K562 (cell line): ENCODE data around the gene NHS. TPM values are rescaled to one million over a fixed set of nuclear protein-coding genes. Genes with fewer than 3 reads are reported as not detected.

Source experiments
- ATAC-seq: fragments of 200-7000 bp; cut with Tn5 transposase; 3 replicates; pipeline ENCODE4 v1.9.1; 2020; ENCODE audit warnings: moderate library complexity
- BruUV-seq: library from RNA; stranded (reverse); fragments of 400-500 nt; replicated peaks from 2 replicates; lab custom pipeline; 2021; lab: Mats Ljungman, UMichigan
- CTCF ChIA-PET: fragments of 300-600 bp; formaldehyde crosslinking; extraction: SDS; loops from one replicate; lab custom pipeline; 2021; ENCODE audit warnings: low intra/inter-chr PET ratio; lab: Yijun Ruan, JAX
- POLR2A ChIA-PET: fragments of 300-600, 350-650 bp; sonication (Branson Sonifier 250); formaldehyde crosslinking; extraction: SDS; loops from one replicate; lab custom pipeline; 2021; ENCODE audit warnings: antibody characterized with exemption, inconsistent platforms; lab: Yijun Ruan, JAX
- DNase-seq, 4 experiments: peaks; one replicate each; pipeline versions ENCODE4 v3.0.0 to v3.0.0-alpha.2; 2011 to 2018; ENCODE audit warnings: low spot score in 3 of 4, mixed read lengths in 3 of 4; ENCODE audit errors: extremely low read depth in 1 of 4
- FAIRE-seq: peaks from 2 replicates; lab custom pipeline; 2011; peaks lifted over from hg19 to GRCh38; lab: Jason Lieb, UNC
- H2AFZ ChIP-seq: 2 replicates; pipeline ENCODE4 v1.6.0; 2011; ENCODE audit warnings: low read depth, low read length, control low read depth, inconsistent platforms
- H3K27ac ChIP-seq: fragments of 200-600 bp; 3 replicates; pipeline ENCODE4 v1.8.0; 2011; ENCODE audit warnings: low read depth, mild to moderate bottlenecking, control low read depth, inconsistent platforms, low read length, moderate library complexity, mixed read lengths; ENCODE audit errors: extremely low read depth
- H3K27me3 ChIP-seq, 2 experiments: fragments of 300-600 bp in 1 of 2; 2 replicates in 1 of 2; 3 replicates in 1 of 2; pipeline versions ENCODE4 v1.6.0 to v1.8.0; 2011; ENCODE audit warnings: inconsistent platforms in 2 of 2, low read length in 2 of 2, mild to moderate bottlenecking in 1 of 2, mixed read lengths in 1 of 2, moderate library complexity in 1 of 2; ENCODE audit not compliant: control insufficient read depth in 2 of 2, insufficient read depth in 2 of 2
- H3K36me3 ChIP-seq: fragments of 300-600 bp; 3 replicates; pipeline ENCODE4 v1.8.0; 2011; ENCODE audit warnings: mild to moderate bottlenecking, low read length, inconsistent platforms; ENCODE audit not compliant: control insufficient read depth, insufficient read depth
- H3K4me1 ChIP-seq, 2 experiments: fragments of 200-600 bp in 1 of 2; replicated peaks in 1 of 2; 2 replicates in 1 of 2; 3 replicates in 1 of 2; pipeline versions ENCODE4 v1.5.1 to v1.8.0; 2011; ENCODE audit warnings: inconsistent platforms in 2 of 2, low read length in 2 of 2, mild to moderate bottlenecking in 1 of 2, mixed read lengths in 1 of 2, moderate library complexity in 1 of 2; ENCODE audit not compliant: control insufficient read depth in 2 of 2, insufficient read depth in 2 of 2
- H3K4me2 ChIP-seq: 2 replicates; pipeline ENCODE4 v1.6.1; 2011; ENCODE audit warnings: low read length, control low read depth, inconsistent platforms, mixed read lengths; ENCODE audit not compliant: insufficient read depth
- H3K4me3 ChIP-seq: fragments of 200-600 bp; sonication (generic), shearing (Covaris generic); 2 replicates; pipeline ENCODE4 v1.5.1; 2016; ENCODE audit warnings: control low read depth, inconsistent platforms
- H3K79me2 ChIP-seq: fragments of 200-600 bp; 3 replicates; pipeline ENCODE4 v1.8.0; 2011; ENCODE audit warnings: low read length, inconsistent platforms; ENCODE audit not compliant: control insufficient read depth, insufficient read depth
- H3K9ac ChIP-seq, 2 experiments: 2 replicates each; pipeline versions ENCODE4 v1.6.0 to v1.6.1; 2011; ENCODE audit warnings: low read depth in 2 of 2, low read length in 2 of 2, control low read depth in 1 of 2, inconsistent platforms in 1 of 2, mild to moderate bottlenecking in 1 of 2, mixed read lengths in 1 of 2; ENCODE audit not compliant: insufficient read depth in 1 of 2
- H3K9me1 ChIP-seq: one replicate; pipeline ENCODE4 v1.6.0; 2011; ENCODE audit warnings: inconsistent platforms, mild to moderate bottlenecking, low read length, moderate library complexity; ENCODE audit not compliant: control insufficient read depth, insufficient read depth
- H3K9me3 ChIP-seq: replicated peaks from 2 replicates; pipeline ENCODE4 v1.5.1; 2011; ENCODE audit warnings: low read depth, low read length, inconsistent platforms; ENCODE audit not compliant: control insufficient read depth, insufficient read depth
- H4K20me1 ChIP-seq: replicated peaks from 2 replicates; pipeline ENCODE4 v1.6.1; 2011; ENCODE audit warnings: low read length, inconsistent platforms, mixed read lengths; ENCODE audit not compliant: control insufficient read depth, insufficient read depth
- CCAR2 ChIP-seq: fragments of 200-400 bp; formaldehyde crosslinking; IDR thresholded peaks from 2 replicates; pipeline ENCODE4 v1.6.1; 2017; ENCODE audit warnings: mild to moderate bottlenecking, low read depth, low read length
- CREB1 ChIP-seq, 2 experiments: sonication (generic) in 1 of 2; formaldehyde crosslinking in 1 of 2; IDR thresholded peaks; 2 replicates each; pipeline versions ENCODE4 v1.6.1 to v1.8.0; 2012 to 2022; ENCODE audit warnings: inconsistent platforms in 1 of 2, mild to moderate bottlenecking in 1 of 2, missing genetic modification reagents in 1 of 2, moderate library complexity in 1 of 2
- GABPB2 ChIP-seq: fragments of 250-450 bp; sonication (Bioruptor Pico); conservative IDR thresholded peaks from 2 replicates; pipeline ENCODE4 v1.5.1; 2021; ENCODE audit warnings: mild to moderate bottlenecking
- GATA2 ChIP-seq: sonication (generic); formaldehyde crosslinking; IDR thresholded peaks from 2 replicates; pipeline ENCODE4 v1.4.0; 2020; ENCODE audit warnings: mild to moderate bottlenecking, missing genetic modification reagents
- HLTF ChIP-seq: fragments of 450-650 bp; IDR thresholded peaks from 2 replicates; pipeline ENCODE4 v1.6.1; 2016
- L3MBTL2 ChIP-seq: fragments of 450-650 bp; IDR thresholded peaks from 2 replicates; pipeline ENCODE4 v1.6.1; 2016; ENCODE audit warnings: mild to moderate bottlenecking, moderate library complexity
- MAFG ChIP-seq: fragments of 450-650 bp; conservative IDR thresholded peaks from 2 replicates; pipeline ENCODE4 v1.6.1; 2016; ENCODE audit warnings: missing genetic modification characterization, missing compliant biosample characterization
- MECOM ChIP-seq: fragments of 250-450 bp; sonication (Bioruptor Pico); IDR thresholded peaks from 2 replicates; pipeline ENCODE4 v1.8.0; 2022; ENCODE audit warnings: inconsistent platforms
- PRMT5 ChIP-seq: sonication (generic); formaldehyde crosslinking; IDR thresholded peaks from 2 replicates; pipeline ENCODE4 v1.5.0; 2020; ENCODE audit warnings: missing genetic modification reagents
- RBM14 ChIP-seq: fragments of 200-400 bp; formaldehyde crosslinking; IDR thresholded peaks from 2 replicates; pipeline ENCODE4 v1.6.1; 2018; ENCODE audit warnings: low read depth, mild to moderate bottlenecking, low read length, moderate library complexity, borderline replicate concordance; ENCODE audit not compliant: insufficient read depth
- ZFP1 ChIP-seq: fragments of 450-650 bp; formaldehyde crosslinking; IDR thresholded peaks from 2 replicates; pipeline ENCODE4 v1.4.0; 2020; ENCODE audit warnings: mild to moderate bottlenecking, mixed read lengths
- ZFP36 ChIP-seq: fragments of 150-350 bp; IDR thresholded peaks from 2 replicates; pipeline ENCODE4 v1.6.1; 2018; ENCODE audit warnings: low read length, low read depth; ENCODE audit not compliant: partially characterized antibody
- WGBS: fragments of 100-300 bp; shearing (Covaris generic); methylation state at CpG from one replicate; pipeline ENCODE4 v1.1.6; 2016; ENCODE audit warnings: low coverage, mixed read lengths; ENCODE audit not compliant: insufficient coverage; ENCODE audit errors: missing lambda C conversion rate; 5-methylcytosine and 5-hydroxymethylcytosine counted together
- in situ Hi-C: fragments of 300-500 bp; cut with MboI; formaldehyde crosslinking; loops from 4 replicates; pipeline ENCODE4 v1.15.0; 2018; ENCODE audit warnings: inconsistent platforms, mixed read lengths
- intact Hi-C: fragments of 100-400 bp; cut with micrococcal nuclease; formaldehyde crosslinking; loops from 2 replicates; pipeline ENCODE4 v1.14.2; 2022
- polyA plus RNA-seq, 8 experiments: library from polyadenylated mRNA; depleted of rRNA in 4 of 8; stranded (reverse) in 5 of 8; unstranded in 3 of 8; fragments of >200 nt; fragmentation: Nextera tagmentation in 2 of 8; fragmentation: Illumina TruSeq in 1 of 8; extraction: Ambion mirVana in 2 of 8; extraction: Trizol in 1 of 8; gene quantifications; 2 replicates each; pipeline versions ENCODE4 v1.2.1 to v1.2.3, GENCODE V29; 2011 to 2014; ENCODE audit warnings: inconsistent platforms in 1 of 8, missing spikeins in 1 of 8
- total RNA-seq, 7 experiments: library from RNA; depleted of rRNA in 6 of 7; stranded (reverse); fragments of >200 nt in 6 of 7; fragmentation: Illumina TruSeq in 2 of 7; extraction: Trizol in 2 of 7; gene quantifications; 2 replicates each; pipeline versions ENCODE4 v1.2.1 to v1.2.3, GENCODE V29; 2011 to 2021; ENCODE audit warnings: low replicate concordance in 1 of 7

NHS gene
- total and polyA plus RNA-seq, 9 of the 15 experiments (the other 6 are each of a cell fraction or from before 2014, with no cell fraction given): 0.02 TPM; not detected in 8

DNA sequence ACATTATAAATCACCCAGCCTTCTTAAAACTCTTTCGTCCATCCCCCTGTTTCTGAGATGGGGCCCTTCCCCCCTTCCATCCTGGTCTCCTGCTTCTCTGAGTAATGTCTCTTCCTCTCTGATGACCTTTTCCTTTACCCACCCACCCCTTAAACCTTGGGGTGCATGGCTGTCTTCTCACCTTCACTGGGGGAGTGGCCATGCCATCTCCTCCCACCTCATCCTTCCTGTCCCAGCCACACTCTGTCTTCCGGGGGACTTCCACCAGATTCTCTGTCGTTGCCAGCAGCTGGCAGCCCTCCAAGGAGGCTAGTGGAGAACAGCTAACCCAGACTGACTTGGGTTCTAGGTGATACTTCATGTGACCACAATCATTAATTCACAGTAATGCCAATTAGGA, 279.1 kb downstream of the NHS start:
- H3K9me3 ChIP-seq: no peaks in the 10 kb centered on the region
- ChIA-PET CTCF (no interaction called here), POLR2A (no interaction called here)
- H2AFZ ChIP-seq: no peak overlapping the region
- intact Hi-C loops: no loop called here
- in situ Hi-C loops: no loop called here
- H3K4me2 ChIP-seq: no peak overlapping the region
- WGBS: 0% methylated on average over 3 of the region's 3 CpGs
- no peak overlapping the region for H3K27ac ChIP-seq
- H4K20me1 ChIP-seq: no peaks in the 10 kb centered on the region
- peaks cover 0 to 12% of the 10 kb centered on the region in 2 experiments; a peak in 2 of 5 replicates for H3K27me3 ChIP-seq
- H3K9me1 ChIP-seq: no peaks in the 10 kb centered on the region
- no TSS peak for BruUV-seq
- no peak for FAIRE-seq
- H3K36me3 ChIP-seq: no peaks in the 10 kb centered on the region
- H3K79me2 ChIP-seq: no peaks in the 10 kb centered on the region
- no peaks in the 10 kb centered on the region for H3K4me1 ChIP-seq
- H3K9ac ChIP-seq: no peak overlapping the region
- no peak for ATAC-seq
- TF ChIP-seq GABPB2 (CRISPR knock-in tag): no peak
- no peak for TF ChIP-seq MAFG (tag)
- TF ChIP-seq CREB1 (IDR thresholded peaks at IDR 0.05): no peak
- no peak for TF ChIP-seq CREB1 (CRISPR knock-in tag; IDR thresholded peaks at IDR 0.05)
- no peak for TF ChIP-seq GATA2
- TF ChIP-seq, all 486 proteins: peak for 0
- no peak overlapping the region for H3K4me3 ChIP-seq
- DNase-seq: no peak

GRCh38 chrX:17655211-17656034, 280.4 kb downstream of the NHS start:
- no TSS peak for BruUV-seq
- H3K9ac ChIP-seq: no peak overlapping the region
- H3K9me1 ChIP-seq: no peaks in the 10 kb centered on the region
- POLR2A ChIA-PET: no interaction called here
- in situ Hi-C loops (no loop called here), intact Hi-C loops (no loop called here)
- 9% methylated on average over 28 of the region's 48 CpGs for WGBS
- no peaks in the 10 kb centered on the region for H3K36me3 ChIP-seq
- no peak overlapping the region for H3K4me2 ChIP-seq
- no peaks in the 10 kb centered on the region for H3K4me1 ChIP-seq
- peaks cover 0 to 12% of the 10 kb centered on the region in 2 experiments; a peak in 2 of 5 replicates for H3K27me3 ChIP-seq
- H4K20me1 ChIP-seq: no peaks in the 10 kb centered on the region
- no peak for TF ChIP-seq PRMT5 (CRISPR knock-in tag)
- TF ChIP-seq CCAR2: no peak
- no peak for TF ChIP-seq RBM14
- TF ChIP-seq ZFP36: no peak
- TF ChIP-seq ZFP1 (CRISPR knock-in tag): no peak
- no peak for TF ChIP-seq HLTF
- TF ChIP-seq L3MBTL2: no peak
- no peak for TF ChIP-seq MECOM (CRISPR knock-in tag)
- H3K27ac ChIP-seq: no peak overlapping the region
- no peak for DNase-seq
- ATAC-seq: no peak
- H3K9me3 ChIP-seq: no peaks in the 10 kb centered on the region
- no peak overlapping the region for H3K4me3 ChIP-seq
- no peaks in the 10 kb centered on the region for H3K79me2 ChIP-seq
- H2AFZ ChIP-seq: no peak overlapping the region
- CTCF ChIA-PET: no interaction called here
- no peak for FAIRE-seq
